ENCODE measurements around the gene COX14.
"Not testable (repeated sequence)": the region's sequence is repeated elsewhere in the genome, so short reads cannot be mapped to it uniquely, and the experiment has no call there.

COX14 gene

DNA sequence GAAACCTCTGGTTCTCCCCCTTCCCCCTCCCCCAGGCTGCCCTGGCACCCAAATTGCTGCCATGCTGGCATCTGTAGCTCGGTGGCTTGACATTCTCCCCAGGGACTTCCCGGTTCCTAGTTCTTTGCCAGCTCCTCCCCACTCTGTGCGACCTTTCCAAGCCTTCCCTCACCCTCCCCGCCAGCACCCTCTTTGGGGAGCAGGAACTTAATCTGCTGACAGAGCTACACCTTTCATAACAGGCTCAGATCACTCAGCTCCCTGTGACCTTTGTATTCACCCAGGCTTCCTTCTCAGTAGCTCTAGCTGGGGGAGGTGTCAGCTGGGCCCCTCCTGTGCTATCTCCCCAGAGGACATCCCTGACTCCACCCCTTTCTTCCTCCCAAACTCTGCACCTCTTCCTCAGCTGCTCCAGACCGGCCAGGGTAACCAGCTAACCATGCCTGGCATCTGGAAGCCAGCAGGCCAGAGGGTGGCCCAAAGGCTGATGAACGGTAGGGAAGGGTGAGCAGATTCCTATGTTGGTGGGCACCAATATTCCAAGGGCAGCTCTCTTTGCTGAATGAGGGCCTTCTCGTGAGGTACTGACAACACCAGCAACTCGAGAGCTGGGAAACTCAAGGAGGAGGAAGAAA lies 1.8 kb upstream of the COX14 start:
- DNase-seq = no peak

DNA sequence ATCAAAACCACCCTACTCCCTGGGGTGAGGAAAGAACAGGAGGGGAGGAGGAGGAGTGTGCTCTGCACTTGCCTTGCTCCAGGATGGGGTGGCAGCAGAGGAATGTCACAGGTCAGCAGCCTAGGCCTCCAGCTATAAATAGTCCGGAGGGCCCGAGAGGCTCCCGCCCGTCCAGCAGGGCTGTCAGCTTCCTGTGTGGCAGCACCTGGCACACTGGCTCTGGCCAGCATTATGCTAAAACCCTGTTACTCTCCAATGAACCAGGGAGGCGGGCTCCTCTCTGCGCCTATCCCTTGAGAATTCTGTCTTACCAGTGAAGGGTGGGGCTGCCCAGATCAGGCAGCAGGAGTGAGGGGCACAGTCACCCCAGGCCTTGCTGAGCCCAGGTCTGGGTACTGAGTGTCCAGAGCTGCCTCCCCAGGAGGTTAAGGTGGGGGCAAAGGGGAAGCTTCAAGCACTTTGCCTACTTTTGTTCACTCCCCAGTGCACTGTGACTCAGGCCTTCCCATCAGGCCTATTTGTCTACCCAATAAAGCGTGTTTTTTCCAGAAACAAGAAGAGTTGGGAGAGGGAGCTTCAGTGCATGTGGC lies 1.2 kb upstream of the COX14 start:
- no peak for DNase-seq

GRCh38 chr12:50111395-50111692 lies 692 bp upstream of the COX14 start:
- DNase-seq = no peak

DNA sequence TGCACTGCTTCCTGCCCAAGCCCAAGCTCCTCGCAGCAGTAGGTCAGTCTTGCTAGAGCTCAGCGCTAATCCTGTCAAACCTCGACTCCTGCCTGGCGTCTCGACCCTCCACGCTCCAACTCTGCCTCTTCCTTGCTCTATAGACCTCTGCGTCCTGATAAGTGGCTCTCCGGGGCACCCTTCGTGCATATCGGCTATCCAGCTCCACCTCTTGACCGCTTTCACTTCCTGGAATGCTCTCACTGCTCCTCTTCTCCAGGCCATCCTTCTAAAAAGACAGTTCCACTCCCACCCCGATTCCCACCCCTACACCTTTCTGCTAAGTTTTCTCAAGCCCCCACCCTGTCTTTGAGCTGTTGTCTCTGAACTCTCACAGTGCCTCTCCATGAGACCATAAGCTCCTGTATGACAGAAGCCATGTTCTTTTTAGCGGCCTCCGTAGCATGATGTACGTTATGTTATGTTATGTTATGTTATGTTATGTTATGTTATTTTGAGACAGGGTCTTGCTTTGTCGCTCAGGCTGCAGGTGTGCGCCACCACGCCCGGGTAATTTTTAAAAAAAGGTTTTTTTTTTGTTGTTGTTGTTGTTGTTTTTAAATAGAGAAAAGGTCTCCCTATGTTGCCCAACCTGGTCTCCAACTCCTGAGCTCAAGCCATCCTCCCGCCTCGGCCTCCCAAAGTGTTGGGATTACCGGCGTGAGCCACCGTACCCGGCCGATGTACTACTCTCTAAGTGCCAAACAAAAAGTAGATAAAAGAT lies 601 bp downstream of the COX14 start:
- DNase-seq = no peak

GRCh38 chr12:50117057-50117622 lies 5.1 kb downstream of the COX14 start:
- DNase-seq = no peak

DNA sequence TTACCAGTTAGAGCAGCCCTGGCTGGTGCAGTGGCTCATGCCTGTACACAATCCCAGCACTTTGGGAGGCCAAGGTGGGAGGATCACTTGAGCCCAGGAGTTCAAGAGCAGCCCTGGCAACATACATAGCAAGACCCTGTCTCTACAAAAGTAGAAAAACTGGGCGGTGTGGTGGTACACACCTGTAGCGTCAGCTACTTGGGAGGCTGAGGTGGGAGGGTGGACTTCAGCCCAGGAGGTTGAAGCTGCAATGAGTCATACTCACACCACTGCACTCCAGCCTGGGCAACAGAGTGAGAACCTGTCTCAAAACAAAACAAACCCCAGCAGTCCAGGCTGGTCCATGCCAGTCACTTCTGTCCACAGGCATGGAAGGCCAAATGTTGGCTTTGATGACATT lies 7.4 kb downstream of the COX14 start:
- DNase-seq = no peak

- DNase-seq = no peak
Observed at GRCh38 chr12:50120521-50120920, 8.5 kb downstream of the COX14 start.

- DNase-seq = no peak
Observed at GRCh38 chr12:50120953-50121352, 8.9 kb downstream of the COX14 start.

DNA sequence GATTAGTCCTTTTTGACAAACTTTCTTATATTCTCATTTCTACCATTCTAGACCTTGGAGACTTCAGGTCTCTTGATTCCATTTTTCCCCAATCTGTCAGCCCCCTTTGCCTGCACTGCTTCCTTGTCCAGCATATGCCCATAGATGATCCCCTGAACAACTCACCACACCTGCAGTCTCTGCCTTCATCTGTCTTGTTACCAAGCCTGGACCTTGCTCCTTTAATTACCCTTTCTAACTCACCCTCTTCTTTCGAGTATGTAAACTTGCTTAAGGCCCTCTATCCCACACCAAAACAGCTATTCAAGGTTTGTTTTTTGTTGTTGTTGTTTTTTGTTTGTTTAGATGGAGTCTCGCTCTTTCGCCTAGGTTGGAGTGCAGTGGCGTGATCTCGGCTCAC lies 9.6 kb downstream of the COX14 start:
- DNase-seq = no peak

GRCh38 chr12:50123203-50123602 lies 11.2 kb downstream of the COX14 start:
- no peak for DNase-seq

GRCh38 chr12:50127546-50127945 lies 15.5 kb downstream of the COX14 start:
- DNase-seq = no peak

DNA sequence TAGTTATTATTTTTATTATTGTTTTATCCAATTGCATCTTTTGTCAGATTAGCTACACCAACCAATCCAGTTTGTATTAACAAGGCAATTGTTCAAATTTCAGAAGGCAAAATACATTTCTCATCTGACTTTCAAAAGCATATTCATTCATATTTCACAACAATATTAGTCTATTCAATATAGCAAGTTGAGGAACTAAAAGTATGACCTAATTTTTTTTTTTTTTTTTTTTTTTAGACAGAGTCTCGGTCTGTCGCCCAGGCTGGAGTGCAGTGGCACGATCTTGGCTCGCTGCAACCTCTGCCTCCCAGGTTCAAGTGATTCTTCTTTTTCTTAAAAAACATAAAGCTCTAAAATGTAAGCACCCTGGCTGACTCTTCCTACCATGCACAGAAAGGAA lies 17.3 kb downstream of the COX14 start:
- DNase-seq = no peak

DNA sequence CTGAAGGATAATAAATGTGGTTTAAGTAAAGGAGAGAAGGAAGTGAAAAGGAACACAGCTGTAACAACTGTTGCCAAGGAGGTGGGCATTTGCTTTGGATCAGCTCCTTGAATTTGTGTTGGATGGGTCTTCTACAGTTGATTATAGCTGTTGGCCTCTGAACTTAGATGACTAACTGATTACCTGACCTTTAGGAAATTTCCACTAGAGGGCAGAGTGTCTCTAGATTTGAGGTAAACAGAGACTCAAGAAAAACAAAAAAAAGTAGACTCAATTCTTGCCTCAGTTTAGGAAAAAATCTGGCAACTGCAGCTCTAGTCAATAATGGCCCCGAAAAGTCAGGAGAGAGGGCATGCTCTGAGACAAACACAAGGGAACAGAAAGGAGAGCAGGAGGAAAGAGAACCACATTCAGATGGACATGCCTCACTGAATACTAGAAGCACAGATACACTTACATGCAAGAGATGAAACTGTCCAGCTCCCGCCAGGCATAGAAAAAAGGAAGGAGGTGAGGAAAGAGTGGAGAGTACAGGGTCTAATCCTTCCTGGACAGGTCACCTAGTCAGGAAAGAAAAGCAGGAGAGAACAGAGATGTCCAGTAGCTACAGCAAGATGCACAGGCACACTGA lies 20.6 kb downstream of the COX14 start:
- DNase-seq = no peak

DNA sequence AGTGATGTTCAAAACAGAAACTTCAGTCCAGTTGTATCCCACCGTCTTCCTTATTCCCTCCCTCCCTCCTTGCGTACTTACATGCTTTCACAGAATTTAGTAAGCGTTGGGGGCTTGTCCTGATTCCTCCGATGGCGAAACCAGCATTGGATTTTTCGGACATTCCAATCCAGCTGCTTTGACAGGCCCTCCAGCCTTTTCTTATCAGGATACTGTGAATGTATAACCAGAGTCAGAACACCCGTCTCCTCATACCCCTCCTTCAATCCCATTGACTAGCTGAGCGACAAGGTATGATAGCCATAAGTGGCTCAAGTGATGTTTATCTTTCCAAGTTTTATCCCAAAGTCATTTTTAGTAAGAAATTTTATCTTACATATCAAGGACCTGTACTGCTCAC lies 31.0 kb downstream of the COX14 start:
- DNase-seq = no peak

DNA sequence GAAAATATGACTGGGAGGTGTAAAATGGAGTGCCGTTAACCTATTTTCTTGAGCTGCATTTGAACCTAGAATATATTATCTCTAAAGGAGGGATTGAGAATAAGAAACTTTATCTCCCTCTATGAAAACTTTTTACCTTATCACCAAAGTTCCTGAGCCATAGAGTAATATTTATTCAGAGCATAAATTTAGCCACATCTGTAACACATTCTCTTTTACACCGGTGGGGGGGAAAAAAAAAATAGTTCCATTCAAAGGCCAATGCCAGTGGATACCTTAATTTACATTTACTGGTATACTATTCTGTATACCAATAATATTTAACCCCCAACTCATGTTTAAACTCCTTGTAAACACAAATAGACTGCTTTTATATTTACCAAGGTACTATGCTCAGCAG lies 33.4 kb downstream of the COX14 start:
- no peak for DNase-seq

- no peak for DNase-seq
Observed at GRCh38 chr12:50147281-50147680, 35.2 kb downstream of the COX14 start.

DNA sequence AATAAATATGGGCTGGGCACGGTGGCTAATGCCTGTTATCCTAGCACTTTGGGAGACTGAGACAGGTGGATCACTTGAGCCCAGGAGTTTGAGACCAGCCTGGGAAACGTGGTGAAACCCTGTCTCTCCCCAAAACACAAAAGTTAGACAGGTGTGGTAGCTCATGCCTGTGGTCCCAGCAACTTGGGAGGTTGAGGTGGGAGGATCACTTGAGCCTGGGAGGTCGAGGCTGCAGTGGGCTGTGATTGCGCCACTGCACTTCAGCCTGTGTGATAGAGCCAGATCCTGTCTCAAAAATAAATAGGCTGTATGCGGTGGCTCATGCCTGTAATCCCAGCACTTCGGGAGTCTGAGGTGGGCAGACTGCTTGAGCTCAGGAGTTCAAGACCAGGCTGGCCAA lies 36.0 kb downstream of the COX14 start:
- DNase-seq = not testable (repeated sequence)

GRCh38 chr12:50149311-50149710 lies 37.3 kb downstream of the COX14 start:
- DNase-seq = no peak

- DNase-seq = no peak
Observed at GRCh38 chr12:50151047-50151687, 39.1 kb downstream of the COX14 start.

GRCh38 chr12:50154947-50155346 lies 42.9 kb downstream of the COX14 start:
- not testable (repeated sequence) for DNase-seq

GRCh38 chr12:50156641-50157040 lies 44.6 kb downstream of the COX14 start:
- DNase-seq = no peak

GRCh38 chr12:50157259-50157658 lies 45.2 kb downstream of the COX14 start:
- no peak for DNase-seq

GRCh38 chr12:50160643-50161042 lies 48.6 kb downstream of the COX14 start:
- no peak for DNase-seq
